Stimulated activated CD4-positive, alpha-beta T cell treated with anti-CD3 and anti-CD28 coated beads, Interleukin-1b, Interleukin-23, amount 100 ng/mL, for 24 hours (primary cell): ENCODE results near the gene TSPAN11.

Experiments
- DNase-seq, 4 experiments: peaks; one replicate each; pipeline ENCODE4 v3.0.0-alpha.2; 2020; ENCODE audit warnings: low read depth in 4 of 4, low spot score in 1 of 4

Gene TSPAN11

DNA sequence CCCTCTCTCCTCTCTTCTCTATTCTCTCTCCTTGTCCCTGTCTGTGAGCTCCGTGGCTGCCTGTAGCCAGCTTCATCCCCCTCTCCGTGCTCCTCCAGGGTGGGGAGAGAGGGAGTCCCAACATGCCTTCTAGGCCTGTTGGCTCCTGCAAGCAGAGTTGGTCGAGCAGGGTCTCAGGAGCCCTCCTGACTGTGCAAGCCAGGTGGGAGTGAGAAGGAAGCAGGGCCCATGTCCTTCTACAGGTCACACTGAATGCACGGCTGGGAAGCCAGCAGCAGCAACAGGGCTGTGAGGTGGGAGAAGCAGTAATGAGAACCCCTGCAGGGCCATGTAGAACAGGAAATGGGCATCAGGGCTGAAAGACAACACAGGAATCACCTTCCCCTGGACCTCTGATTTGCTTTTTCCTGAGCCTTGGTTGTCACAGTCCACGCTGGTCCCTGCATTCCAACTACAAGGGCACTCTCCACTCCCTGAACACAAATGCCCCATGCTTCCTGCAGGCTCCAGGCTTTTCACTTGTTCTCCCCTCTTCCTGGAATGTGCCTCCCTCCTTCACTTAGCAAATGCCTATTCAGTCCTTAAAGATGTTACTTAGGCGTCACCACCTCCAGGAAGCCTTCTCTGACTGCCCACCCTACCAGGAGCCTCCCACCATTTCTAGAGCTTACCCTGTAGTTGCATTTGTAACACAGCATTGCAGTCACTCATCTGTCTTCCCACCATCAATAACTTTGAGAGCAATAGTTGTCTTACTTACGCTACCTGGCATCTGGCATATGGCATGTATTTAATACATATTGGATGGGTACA is 51.2 kb downstream of the TSPAN11 start:
- DNase-seq: no peak

DNA sequence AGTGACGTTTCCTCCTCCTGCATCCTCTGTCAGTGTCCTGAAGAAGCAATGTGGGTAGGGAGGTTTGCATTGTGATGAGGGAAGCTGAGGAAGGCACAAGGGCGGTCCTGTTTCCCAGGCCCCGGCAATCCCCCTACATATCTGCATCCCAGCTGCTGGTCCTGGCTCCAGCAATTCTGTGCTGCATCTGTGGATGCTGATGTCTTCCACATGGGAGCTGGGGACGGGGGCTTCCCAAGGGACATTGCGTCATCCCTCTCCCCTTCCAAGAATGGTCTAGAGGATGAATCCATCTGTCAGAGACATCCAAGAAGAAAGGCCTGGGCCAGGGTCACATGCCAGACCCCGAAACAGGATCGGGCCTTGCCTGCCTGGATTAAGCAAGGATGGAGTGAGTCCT is 52.1 kb downstream of the TSPAN11 start:
- DNase-seq: no peak

DNA sequence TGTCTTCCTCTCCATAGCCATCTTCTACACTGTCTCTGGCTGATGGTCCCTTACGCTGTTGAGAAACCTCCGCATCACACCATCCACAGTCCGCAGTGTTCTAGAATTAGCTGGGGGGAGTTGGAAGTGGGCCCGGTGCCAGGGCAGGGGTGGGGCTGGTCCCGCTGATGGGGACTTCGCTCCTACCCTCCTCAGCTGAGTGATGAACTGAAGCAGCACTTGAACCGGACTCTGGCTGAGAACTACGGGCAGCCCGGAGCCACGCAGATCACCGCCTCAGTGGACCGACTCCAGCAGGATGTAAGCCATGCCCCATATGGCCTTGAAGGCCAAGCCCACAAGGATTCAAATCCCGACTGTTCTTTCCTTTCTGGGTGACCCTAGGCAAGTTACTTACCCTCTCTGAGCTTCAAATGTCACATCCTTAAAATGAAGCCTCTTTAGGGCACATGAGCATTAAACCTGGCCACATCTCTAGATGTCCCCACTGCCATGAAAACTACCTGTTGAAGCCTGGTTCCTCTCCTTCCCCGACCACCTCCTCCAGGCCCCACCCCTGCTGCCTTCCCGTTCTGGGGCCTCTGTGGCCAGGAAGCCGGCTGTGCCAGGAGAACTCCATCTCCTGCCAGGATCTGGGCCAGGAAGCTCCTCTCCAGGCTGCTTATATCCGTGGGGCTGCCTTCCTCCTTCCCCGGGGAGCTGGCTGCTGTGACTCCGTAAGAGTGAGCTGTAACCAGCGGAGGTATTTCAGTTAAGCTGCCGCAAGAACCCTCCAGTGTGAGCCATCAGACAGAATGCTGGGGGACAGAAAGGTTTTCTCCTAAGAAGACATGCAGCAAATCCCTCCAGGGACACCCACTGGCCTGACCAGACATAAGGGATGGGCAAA is 53.1 kb downstream of the TSPAN11 start:
- DNase-seq: no peak

DNA sequence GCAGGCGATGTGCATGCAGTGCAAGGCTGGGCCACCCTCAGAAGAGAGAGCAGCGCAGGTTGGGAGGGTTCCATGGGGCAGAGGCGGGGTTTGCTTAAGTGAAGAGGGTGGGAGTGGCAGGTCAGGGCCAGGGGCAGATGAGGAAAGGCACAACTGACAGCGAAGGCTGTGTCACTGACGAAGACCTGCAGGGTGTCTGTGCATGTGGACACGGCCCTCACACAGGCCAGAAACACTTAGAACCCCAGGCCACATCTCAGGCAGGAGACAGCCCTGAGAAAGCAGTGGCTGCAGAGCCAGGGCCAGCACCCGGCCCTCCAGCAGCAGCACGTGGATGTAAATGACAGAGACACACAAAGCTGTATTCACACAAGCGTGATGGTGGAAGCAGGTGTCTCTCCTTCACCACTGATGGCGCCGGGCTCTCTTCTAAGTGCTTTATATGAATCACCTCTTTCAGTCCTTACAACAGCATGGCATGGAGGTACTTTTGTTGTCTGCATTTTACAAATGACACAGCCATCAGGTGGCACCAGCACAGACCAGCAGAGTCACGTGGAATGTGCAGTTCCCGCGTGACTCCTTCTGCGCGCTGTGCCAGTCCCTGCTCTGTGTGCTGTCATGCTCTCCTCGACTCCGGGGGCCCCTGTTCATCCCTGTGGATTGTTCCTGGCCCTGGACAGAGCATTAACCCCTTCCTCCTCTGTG is 54.6 kb downstream of the TSPAN11 start:
- DNase-seq: no peak

DNA sequence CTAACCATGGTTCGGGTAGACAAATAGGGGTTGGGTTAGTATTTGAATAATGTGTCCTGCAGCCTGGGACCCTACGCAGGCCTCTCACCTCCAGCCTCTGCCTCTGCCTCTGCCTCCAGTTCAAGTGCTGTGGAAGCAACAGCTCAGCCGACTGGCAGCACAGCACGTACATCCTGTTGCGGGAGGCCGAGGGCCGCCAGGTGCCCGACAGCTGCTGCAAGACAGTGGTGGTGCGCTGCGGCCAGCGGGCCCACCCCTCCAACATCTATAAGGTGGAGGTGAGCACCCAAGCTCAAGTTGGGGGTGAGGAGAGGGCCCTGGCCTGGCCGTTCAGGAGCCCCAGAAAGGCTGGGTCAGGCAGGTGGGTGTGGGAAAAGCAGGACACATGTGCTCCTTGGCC is 55.9 kb downstream of the TSPAN11 start:
- no peak for DNase-seq

DNA sequence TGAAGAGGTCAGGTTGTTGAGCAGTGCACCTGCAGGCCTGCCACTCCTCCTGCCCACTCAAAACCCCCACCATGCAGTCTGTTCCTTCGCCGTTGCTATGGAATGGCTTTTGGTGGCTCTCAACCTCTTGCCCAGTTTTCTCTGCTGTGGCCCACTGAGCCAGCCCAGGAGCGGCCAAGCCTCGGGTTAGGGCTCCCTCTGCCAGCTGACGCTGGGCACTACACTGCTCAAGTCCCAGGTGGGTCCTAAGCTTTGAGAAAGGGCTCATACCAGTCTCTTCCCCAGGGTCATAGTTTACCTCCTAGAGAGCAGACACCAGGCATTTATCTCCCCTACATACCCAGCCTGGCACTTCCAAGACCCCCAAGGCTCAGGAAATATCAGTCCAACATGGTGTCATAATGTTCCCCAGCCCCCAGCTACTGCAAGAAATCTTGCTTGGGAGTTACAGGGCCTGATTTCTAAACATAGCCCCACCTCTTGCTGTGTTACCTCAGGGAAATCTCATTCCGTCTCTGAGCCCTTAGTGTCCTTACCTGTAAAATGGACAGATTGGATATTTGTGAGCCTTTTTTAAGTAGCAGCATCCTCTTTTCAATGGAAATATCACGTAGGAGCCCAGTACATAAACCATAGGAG is 59.4 kb downstream of the TSPAN11 start:
- peak in 2 of 4 experiments; percentile 5 to 9 for DNase-seq

DNA sequence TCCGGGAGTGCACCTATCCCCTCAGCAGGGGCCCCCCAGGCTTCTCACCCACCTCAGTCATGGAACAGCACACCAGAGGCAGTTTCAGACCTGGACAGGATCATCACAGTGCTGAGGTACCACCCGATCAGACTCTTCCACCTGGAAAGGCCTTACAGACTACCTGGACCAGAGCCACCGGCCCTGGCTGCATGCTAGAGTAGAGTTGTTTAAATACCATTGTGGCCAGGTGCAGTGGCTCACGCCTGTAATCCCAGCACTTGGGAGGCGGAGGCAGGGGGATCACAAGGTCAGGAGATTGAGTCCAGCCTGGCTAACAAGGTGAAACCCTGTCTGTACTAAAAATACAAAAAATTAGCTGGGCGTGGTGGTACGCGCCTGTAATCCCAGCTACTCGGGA is 61.5 kb downstream of the TSPAN11 start:
- DNase-seq: no peak

DNA sequence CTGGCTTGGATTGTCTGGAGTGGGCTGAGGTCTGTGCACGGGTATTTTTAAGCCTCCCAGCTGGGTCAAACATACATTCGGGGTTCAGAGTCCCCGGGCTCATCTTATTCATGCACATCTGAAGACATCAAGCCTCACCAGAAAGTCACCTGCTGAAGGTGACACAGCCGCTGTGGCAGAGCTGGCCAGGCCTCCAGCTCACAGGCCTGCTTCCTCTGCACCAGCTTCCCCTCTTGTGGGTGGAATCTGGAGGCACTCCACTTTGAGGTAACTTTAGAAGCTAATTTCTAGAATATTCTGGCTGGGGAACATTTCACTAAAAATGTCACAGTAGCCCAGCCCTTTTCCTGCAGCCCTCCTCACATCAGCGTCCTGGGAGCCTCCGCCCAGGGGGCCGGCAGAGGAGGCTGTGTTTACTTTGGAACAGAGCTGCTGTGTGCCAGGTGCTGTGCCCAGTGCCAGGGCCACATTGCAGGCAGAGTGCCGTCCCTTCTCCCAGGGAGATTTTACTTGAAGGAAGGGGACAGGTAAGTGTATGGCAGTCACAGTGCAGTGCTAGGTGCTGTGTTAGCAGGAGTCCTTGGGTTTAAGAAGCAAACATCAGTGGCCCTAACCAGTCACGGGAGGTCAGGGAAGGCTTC is 62.2 kb downstream of the TSPAN11 start:
- no peak for DNase-seq

DNA sequence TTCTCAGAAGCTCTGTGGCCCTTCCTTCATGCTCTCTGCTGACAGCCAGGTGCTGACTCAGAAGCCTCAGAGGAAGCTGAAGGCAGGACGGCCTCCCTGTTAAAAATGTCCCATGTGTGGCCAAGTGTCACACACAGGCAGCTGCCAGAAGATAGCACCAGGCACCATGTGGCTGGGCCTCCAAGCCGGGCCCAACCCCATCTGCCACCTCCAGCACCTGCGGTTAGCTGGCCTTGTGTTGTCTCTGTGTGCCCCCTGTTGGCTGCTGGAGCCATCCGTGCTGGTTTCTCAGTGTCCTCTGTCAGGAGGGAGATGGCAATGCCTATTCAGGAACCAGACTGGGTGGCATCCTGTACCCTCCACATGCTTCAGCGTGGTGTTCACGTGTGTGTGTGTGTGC is 63.2 kb downstream of the TSPAN11 start:
- no peak for DNase-seq

DNA sequence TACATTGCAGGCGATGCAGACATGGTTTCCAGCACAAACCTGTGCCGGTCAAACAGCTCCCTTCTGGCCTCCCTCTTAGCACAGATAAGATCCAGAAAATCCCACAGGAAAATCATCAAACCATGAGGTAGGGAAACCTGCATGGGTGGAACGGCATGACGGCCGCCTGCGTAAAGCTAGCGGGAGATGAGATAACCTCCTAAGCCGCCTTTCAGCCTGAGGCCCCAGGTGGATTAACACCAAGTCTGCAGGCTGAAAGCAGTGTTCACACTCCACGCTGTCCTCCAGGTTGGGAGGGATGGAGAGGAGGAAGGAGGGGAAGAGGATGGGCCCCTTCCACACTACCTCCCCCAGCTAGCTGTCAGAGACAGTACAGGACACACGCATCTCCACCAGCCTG is 63.8 kb downstream of the TSPAN11 start:
- no peak for DNase-seq

DNA sequence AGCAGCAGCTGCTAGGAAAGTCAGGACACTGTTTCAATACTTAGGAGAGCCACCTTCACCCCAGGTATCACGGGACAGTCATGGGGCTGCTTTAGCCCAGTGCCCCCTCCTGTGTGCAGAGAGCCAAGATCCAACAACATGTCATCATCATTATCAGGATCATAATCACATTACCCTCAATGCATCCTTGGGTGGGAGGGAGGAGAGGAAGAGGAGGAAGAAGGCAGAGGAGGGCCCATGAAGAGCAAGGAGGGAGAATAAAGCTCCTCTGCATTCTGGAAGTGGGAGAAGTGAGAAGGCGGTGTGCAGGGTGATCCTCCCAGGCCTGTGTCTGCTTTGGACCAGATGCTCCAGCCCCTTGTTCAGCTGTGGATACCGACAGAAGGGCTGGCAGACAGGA is 64.2 kb downstream of the TSPAN11 start:
- DNase-seq: no peak

DNA sequence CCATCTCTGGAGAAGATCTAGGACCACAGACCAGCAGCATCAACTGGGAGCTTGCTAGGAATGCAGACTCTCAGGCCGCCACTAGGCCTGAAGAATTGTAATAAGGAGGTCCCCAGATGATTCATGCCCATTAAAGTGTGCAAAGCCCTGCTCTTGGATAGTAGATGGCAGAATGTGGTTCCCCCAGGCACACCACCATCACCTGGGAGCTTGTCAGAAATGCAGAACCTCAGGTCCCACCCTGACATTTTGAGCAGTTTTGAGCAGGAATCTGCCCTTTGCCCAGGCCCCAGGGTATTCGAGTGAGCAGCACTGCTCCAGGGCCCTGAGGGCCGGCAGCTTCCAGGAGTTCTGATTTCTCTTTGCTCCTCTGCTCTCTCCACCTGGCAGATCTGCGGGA is 64.9 kb downstream of the TSPAN11 start:
- no peak for DNase-seq

DNA sequence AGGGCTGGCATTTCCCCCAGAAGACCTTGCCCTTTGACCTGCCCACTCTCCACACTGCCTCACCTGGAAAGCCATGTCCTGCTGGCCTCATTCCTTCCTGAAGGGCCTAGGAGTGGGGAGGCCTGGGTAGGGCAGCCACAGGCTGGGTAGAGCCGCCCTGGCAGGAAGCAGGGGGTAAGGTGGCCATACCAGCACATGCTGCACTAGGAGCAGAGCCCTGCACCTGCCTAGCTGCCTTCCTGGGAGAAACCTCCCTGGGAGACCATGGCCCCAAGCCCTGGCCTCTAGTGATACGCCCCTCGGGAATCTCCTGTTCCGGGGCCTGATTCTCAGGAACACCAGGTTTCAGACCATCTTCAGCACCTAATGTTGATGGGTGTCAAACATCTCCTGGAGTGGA is 65.8 kb downstream of the TSPAN11 start:
- DNase-seq: no peak

DNA sequence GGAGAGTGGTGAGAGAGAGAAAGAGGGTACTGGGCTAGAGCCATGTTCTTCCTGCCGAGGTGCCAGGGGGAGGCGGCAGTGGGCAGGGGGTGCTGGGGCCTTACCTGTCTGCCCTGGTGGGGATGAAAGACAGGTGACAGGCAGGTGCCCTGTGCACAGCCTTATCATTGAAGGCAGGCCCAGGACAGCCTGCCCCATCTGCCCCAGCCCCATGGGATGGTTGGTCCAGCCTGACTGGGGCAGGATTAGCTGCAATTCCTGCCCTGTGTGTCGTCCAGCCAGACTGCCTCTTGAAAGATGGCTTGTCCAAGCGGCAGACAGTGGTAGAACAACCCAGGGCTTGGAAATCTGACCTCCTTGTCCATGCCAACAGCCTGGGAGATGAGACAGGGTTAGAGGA is 67.2 kb downstream of the TSPAN11 start:
- DNase-seq: no peak

DNA sequence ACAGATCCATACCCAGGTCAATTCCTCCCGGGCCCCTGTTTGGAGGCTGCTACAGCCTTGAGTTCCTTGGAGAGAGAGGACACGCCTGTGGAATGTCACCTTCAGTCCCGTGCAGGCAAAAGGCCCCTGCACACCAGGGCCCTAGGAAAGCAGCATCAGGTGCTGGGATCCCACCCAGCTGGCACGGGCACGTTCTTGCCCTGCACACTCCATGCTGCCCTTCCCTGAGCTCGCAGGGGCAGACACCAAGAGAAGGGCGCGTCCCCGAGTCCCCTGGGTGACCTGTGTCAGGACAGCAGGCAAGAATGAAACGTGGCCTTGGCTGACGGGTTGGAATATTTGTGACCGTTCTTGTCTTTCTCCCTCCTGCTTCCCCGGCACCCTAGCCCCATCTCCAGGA is 67.7 kb downstream of the TSPAN11 start:
- no peak for DNase-seq

DNA sequence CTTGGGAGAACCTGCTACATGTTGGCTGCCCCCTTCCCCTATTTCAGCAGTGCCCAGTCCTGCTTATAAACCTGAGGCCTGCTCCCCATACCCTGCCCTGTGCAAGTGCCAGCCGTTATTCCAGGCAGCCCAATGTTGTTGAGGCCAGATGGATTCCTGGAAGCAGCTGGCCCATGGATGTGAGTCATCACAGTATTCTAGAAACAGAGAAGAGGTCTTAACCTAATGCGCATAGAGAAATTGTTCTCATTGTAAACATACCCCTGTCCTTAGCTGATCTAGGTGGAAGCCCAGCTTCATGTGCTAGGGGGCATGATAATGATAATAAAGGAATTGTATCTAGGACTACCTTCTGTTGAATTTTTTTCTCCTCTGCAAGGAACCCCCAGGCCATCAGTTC is 69.7 kb downstream of the TSPAN11 start:
- DNase-seq: no peak

DNA sequence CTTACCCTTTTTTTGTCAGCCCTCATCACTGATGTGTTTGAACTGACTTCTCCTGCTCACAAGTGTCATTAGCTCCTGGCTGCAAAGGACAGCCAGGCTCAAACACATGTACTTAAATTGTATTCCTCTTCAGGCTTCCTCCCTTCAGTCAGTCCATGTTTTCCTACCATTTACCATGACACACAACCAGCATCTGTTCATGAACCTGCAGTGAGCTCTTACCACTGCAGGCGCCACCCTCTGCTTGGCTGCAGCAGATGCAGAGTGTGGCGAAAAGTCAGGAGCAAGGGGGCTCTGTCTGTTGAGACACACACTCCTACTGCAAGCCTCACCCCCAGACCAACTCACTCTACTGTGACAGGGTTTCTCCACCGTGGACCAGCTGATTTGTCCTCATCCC is 70.2 kb downstream of the TSPAN11 start:
- no peak for DNase-seq

DNA sequence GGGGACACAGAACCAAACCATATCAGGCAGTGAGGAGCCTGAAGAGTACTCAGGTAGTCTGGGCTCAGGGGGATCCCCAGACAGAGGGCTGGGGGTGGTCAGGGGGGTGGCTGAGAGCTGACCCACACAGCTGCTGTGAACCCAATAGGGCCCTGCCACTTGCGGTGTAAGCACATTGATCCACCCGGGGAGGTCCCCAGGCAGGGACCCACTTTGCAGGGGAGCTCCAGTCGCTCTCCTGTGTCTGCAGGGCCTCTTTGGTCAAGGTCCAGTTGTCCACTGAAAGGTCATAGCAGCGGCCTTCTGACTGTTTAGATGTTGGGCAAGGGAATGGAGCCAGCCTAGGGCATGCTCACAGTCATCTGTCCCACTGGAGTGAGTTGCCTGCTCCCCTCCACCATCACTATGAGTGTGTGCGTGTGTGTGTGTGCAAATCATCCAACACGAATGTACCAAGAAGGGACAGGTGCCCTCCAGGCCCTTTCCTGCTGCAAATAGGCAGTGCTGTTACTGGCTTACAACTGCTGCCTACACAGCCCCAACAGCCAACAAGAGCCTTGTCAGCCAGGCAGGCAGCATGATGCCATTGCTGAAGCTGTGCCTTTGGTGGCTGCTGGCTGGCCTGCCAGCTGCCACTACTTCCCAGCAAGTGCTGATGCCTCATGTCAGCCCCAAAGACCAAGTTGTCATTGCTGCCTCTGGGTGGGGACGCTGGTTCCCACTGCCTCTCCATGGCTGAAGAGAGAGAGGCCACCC is 71.3 kb downstream of the TSPAN11 start:
- no peak for DNase-seq

DNA sequence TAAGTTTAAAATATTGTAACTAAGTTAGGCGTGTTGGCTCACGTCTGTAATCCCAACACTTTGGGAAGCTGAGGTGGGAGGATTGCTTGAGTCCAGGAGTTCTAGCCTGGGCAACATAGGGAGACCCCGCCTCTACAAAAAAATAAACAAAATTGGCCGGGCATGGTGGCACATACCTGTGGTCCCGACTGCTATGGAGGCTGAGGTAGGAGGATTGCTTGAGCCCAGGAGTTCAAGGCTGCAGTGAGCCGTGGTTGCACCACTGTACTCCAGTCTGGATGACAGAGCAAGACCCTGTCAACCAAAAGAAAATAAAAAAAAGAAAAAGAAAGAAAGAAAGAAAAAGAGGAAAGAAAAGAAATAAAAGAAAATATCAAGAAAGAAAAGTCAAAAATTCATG is 72.5 kb downstream of the TSPAN11 start:
- DNase-seq: no peak

DNA sequence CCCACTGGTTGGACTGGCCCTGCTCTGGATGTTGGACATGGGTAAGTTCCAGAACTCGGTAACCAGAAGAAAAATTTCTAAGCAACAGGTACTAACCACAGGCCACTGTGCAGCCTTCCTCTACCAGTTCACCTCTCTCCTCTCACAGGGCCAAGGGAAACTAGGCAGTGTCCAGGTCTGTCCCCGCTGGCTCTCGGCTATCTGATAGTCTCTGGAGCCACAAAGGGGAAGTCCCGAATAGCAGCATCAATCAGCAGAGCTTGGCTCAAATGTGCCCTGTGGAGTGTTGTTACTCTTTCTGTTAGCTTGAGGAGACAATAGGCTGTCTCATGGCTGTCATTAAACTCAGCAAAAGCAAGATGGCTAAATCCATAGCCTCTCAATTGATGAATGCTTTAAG is 73.2 kb downstream of the TSPAN11 start:
- no peak for DNase-seq
